Measurements from ENCODE around the gene MYOF.
"Not testable (repeated sequence)": the region's sequence is repeated elsewhere in the genome, so short reads cannot be mapped to it uniquely, and the experiment has no call there.

Gene MYOF

DNA sequence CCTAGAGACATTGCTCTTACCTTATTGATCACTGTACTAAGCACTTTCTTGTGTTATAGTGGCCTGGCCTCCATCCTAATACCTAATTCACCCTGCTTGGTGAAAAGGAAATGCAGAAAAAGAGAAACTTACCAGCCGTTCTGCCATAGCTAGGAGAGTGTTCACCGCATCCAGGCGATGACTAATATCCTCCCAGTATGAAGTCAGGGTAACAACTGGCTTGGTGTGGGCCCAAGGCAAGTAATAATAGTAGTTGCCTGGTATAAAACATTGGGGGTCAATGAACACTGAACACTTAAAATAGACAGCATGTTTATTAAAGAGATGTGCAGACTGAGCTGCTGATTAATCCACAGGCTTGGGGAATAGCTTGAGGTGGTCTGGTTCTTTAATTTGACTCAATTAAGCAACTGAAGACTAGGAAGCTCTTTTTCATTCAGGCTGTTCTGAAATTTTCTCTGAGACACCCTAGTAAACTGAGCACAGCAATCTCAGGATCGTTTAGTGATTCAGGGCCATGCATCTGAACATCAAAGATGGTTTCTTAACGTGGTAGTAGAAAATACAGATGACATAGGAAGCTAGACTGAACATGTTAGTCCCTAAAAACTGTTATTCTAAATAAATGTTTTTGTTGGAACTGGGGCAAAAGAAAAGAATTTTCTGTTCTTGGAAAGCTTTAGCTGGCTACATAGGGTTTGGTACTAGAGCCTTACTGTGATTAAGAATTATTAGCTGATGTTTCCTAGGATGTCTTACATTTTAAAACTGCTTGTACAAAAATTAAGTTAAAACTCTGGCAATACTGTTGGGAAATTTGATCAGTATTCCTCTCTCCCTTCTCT lies 102.2 kb downstream of the MYOF start:
- DNase-seq = no peak

DNA sequence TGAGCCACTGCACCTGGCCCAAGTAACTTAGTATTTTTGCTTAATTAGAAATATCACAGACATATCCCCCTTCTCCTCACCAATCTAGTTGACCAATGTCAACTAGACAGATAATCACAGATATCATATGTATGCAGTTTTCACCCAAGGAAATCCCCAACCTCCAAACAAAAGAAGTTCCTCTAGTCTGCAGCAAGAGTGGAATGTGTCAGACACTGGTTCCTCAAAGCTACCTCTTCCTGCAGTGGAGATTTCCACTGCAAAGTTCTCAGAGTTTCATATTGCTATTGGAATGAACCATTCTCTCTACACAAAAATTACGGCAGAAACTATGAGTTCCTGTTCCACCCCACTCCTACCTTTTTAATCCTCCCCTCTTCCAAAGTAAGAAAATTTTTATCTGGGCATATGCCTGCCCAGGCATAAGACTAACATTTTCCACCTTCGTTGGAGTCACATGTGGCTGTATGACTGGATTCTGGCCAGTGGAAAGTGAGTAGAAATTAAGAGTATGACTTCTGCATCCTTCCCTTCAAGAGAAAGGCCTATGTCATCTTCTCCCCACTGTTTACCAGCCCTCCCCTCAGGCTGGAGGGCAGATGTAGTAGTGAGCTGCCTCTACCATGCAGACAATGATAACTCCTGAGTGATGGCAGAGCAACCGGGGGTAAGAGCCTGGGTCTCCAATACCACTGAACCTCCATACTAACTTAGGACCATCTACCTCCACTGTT lies 103.0 kb downstream of the MYOF start:
- no peak for DNase-seq

DNA sequence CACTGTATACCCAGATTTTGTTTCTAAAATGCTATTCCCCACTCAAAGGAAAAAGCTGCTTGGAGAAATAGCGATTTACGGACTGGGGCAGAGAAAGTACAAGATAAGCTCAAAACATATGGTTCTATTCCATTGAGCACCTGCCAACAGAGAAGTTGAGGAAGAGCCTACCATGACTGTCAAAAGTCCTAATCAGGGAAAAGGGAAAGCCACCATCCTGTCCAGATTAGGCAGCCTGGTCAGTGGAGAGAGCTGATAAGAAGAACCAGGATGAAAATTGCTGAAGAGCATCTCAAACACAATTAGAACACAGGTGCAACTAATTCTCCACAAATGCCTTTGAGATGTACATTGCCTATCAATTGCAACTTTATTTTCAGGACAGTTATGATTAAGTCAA lies 104.1 kb downstream of the MYOF start:
- no peak for DNase-seq

DNA sequence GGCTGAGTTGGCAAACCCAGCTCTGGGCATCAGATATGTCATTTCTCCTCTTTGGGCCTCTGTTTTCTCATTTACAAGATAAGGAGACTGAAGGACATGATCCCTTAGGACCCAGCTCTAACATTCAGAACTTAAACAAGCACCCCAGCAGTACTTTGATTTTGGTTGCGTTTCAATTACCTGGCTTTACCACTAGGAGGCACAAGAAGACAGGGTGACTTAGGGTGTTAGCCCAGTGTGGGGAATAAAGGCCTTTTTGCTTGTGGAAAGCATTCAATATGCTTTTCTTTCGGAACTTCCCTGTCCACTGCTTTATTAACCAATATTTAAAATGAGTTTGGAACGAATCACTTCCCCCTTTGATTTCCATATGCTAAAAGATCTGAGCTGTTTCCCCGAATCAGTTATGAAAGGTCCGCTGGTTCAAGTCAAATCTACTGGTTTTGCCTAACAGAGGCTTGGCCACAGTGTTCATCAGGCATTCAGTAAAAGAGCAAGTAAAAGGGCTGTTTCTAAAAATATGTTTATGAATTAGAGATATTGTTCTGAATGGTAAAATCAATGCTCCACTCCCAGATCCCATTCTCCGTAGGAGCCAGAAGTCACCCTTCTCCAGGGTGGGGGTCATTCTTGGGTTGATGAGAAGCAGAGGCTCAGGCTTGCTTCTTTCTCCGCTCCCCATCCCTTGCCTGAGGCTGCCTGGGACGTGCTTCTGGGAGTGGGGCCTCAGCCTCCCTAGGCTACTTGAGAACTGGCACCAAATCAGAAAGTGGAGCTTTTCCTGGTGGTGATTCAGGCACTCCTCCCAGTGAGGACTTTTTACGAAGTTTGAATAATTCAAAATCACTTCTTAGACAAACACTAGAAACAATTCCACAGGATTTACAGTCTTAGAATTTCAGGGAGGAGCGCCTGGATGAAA lies 105.5 kb downstream of the MYOF start:
- DNase-seq = no peak

DNA sequence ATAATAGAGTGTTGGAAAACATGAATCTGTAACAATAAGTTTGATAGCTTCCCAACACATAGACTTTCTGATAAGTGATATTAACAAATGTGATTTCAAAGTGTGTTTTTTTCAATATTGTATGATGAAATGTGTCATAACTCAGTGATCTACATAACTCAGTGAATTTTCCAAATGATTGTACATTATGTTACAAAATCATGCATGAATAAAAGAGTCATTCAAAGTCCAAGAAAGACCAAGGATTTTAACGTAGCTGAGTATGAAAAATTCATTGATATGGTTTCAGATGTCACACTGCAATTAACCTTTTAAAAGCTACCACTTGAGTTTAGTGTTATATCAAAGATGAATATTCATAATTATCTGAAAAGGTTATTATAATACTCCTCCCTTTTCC lies 111.2 kb downstream of the MYOF start:
- DNase-seq = no peak

DNA sequence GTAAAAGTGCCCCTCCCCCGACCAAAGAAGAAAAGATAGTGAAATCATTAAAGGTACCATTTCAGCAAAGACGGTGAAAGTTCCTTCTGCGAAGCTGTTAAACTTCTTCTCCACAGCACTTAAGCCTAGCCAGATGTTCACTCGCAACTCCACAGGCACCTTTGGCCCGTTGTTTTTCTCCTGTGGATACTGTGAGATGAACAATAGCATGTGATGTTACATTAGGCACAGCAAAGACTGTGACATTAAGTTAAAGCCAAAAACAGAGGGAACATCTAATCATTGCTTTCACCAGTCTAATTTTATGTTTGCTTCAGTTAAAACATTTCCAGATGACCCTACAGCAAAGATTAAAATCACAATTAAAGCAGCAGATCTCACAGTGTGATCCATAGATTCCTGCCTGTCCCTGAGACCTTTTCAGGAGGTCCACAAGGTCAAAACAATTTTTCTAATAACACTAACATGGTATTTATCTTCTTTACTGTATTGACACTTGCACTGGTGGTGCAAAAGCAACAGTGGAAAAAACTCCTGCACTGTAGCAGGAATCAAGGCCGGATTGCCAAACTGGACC lies 112.5 kb downstream of the MYOF start:
- DNase-seq = no peak

DNA sequence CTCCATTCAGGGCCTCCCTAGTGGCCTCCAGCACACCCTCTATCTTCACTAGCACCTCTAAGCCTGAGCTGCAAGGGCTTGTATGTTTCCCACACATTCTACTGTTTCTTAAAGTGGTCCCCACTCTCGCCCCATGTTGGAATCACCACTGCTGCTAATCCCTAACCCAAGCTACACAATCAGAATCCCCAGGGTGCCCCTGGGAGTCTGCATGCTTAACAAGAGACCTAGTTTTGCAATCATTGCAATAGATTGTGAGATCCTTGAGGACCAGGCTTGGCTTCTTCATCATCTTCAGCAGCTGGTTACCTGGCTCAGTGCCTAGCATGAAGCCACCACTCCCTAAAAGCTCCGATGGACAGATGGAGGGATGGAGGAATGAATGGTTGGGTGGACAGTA lies 113.9 kb downstream of the MYOF start:
- DNase-seq = no peak

DNA sequence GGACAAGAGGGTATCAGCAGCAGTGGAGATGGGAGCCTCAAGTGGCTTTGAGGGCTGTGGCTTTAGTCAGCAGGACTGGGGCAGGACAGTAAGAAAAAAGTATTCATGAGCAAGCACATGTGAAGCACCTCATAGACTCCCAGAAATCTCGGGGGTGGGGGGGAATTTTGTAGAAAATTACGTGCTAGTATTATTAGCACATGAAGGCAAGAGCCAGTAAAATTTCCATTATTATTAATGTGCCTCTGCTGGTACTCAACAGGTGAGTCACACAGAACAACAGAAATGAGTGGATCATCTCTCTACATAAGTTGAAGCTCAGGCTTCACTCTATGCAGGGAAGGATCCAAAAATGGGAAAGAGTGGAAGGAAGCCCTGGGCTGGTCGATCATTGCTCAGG lies 114.5 kb downstream of the MYOF start:
- DNase-seq = no peak

DNA sequence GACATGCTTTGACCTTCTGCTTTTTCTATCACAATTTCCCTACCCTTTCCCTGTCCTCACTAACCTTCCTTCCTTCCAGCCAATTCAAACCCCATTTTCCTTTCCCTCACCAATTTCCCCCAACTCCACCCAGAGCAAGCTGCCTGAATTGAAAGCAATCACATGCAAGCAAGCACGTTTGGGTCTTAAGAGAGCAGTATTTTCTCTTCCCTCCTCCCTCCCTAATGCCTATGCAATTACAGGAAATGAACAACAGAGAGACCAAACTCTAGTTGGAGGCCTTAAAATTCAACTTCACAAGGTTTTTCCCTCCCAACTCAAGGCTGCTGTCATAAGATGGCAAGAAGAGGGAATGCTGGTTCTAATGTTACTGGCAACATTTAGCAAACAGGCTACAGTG lies 117.2 kb downstream of the MYOF start:
- DNase-seq = no peak

DNA sequence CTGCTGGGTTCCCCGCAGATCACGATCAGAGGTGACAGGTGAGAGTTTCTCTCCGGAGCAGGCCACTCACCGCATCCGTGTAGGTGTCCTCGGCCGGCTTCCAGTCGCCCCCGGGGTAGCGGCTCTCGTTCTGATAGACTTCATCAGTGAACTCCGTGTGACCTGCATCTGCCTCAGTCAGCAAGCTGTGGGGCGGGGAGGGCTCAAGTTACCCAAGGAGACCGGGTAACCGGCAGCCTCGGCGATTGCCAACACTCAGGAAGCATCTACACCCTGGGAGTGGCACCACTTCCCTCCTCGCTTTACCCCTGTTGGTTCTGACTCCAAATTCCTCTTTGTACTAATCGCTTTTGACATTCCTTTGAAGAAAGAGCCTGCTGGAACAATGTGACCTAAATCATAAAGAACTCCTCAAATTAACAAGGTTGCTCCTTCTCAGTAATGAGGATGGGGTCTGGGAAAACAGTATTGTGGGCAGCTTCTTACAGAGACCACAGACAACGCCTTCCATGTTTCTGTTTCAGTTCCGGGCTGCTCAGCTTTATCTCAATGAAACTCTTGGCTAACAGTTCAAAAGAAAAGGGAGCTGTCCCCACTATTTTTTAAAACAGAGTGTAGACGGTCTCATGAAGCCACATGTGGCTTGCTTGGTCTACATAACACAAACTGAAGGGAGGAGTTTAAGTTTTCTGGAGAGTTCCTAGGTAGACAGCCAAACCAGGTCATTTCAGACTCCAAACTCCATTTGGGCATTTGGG lies 118.1 kb downstream of the MYOF start:
- no peak for DNase-seq

DNA sequence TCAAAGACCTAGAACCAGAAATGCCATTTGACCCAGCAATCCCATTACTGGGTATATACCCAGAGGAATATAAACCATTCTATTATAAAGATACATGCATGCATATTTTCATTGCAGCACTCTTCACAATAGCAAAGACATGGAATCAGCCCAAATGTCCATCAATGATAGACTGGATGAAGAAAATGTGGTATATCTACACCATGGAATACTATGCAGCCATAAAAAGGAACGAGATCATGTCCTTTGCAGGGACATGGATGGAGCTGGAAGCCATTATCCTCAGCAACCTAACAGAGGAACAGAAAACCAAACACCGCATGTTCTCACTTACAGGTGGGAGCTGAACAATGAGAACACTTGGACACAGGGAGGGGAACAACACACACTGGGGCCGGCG lies 123.7 kb downstream of the MYOF start:
- DNase-seq = not testable (repeated sequence)

DNA sequence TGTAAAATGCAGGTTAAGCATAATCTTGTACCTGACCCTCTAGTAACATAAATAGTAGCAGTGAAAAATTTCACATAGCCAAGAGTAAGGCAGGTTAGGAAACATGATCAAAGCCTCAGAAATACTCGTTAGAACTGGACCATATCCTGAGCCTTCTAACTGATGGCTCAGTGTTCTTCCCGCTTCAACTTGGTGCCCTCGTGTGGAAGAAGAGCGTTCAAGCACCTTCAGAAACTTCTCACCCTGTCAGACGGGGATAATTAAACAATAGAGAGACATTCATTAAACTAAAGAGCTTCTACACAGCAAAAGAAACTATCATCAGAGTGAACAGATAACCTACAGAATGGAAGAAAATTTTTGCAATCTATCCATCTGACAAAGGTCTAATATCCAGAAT lies 124.5 kb downstream of the MYOF start:
- no peak for DNase-seq

DNA sequence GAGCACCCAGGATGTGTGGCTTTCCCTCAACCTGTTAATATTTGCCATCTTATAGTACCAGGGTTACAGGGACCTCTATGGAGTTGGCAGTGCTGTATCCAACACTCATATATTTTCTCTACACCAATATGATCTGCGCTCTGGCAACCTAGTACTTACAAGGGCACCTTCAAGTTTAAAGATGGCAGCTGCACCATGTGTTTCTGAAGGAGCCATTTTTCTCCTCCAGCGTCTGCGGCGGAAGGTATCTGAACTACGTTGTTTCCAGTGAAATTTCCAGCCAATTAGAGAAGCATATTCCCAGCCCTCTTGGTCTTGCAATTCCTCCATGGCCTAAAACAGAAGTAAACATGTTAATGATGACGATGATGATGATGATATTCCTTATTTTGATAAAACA lies 125.6 kb downstream of the MYOF start:
- DNase-seq = no peak

DNA sequence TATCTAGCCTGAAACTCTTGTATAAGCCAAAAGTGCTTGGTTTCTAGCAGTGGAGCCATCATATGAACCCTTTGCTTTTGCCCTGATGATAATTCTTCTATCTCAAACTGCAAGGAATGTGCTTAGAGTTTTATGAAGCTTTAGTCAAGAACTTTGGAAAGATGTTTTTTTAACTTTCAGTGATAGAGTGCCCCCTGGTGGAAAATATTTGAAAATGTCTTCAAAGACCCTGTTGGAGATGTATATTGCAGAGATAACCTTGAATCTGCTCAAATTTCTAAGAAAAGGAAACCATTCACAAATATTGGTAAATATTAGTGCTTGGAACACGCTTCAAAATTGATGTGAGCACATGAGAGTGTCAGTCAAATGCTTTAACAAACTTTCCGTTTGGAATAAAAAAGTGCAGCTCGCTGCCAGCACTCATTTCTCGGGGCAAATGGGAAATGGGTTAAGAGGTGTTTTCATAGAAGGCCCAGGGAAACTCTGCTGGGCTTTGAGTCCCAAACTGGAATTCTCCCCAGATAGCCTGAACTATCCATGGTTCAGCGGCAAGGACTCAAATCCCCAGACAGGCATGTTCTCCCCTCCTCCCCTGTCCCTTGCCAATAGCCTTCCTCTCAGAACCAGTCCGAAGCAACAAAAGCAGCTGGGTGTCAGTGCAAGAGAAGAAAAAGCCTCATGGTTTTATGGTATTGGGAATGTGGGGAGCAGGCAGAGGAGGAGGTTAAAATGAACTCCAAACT lies 129.3 kb downstream of the MYOF start:
- no peak for DNase-seq

DNA sequence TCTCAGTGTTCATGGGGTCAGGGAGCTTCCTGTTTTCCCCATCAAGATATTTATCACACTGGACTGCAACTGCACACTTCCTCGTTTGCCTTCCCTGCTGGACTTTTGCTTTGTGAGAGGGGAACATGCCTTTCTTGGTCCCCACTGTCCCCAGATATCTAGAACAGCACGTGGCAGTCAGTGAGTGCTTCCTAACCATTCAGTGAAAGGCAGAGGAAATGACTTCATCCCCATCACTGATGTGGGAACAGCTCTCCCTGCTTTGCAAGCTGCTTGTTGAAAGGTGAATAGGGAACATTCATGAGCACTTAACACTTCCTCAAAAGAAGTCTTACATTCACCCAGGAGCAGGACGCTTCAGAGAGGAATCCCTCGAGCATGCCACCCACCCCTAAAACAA lies 135.4 kb downstream of the MYOF start:
- DNase-seq = no peak

DNA sequence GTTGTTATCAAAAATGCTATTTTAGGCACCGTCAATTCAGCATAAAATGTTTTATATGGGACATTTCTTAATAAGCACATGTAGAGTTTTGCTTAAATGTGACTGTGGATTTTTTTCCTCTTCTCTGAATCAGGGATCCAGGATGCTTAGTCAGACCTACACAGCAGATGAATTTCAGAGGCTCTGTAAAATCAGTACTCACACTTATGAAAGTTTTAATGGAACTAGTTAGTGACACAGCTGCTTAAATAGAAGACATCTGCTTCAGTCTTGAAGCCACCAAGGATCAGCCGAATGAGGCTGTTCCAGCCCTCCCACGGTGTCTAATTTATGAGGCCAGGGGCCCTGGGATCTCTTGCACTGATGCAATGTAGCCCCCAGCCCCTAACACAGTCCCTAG lies 136.0 kb downstream of the MYOF start:
- DNase-seq = no peak

DNA sequence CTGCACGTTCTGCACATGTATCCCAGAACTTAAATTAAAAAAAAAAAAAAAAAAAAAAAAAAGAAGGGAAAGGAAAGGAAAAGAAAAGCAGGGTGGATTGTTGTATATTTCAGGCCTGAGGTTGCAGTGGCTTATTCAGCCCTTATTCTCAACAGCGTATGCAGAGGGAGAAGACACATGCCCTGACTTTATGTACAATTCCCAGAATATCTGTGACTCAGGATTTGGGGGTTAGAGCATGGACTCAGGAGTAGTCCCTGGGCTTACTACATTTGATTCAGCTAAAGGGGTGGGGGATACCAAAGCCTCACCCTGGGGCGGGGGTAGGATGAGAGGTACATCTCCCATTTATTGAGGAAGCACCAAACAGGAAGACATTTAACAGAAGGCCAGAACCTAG lies 137.4 kb downstream of the MYOF start:
- DNase-seq = no peak

DNA sequence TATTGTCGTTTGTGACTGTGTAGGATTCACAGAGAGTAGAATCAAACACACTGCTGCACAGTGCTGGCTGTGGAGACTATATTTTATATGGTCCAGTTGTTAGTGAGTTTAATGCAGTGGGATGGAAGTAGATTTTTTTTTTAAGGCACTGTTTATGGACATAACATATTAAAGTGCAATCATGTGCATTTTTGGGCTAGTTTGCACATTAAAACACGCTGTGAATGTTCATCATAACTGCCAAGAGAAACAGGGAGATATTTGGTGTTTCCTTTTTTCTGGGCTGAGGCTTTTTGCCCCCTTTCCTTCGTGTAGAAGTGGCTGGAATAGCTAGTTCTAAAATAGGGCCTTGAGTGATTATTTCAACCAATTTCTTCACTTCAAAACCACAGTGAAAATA lies 139.2 kb downstream of the MYOF start:
- no peak for DNase-seq

DNA sequence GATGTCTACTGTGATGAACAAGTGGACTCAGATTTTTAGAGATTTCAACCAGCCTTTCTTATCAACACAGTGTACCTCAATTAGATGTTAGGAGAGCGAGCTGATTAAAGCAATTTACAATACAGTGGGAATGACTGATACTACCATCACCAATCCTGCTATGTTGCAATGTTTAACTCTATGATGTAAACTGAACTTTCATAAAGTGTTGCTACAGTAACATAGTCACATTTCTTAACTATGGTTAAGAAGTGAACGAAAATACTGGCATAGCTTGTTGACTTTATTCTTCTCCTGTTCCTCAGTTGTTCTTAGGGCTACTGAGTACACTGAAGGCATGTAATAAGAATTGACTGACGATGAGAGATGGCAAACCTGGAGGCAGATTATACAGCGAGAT lies 139.8 kb downstream of the MYOF start:
- no peak for DNase-seq

DNA sequence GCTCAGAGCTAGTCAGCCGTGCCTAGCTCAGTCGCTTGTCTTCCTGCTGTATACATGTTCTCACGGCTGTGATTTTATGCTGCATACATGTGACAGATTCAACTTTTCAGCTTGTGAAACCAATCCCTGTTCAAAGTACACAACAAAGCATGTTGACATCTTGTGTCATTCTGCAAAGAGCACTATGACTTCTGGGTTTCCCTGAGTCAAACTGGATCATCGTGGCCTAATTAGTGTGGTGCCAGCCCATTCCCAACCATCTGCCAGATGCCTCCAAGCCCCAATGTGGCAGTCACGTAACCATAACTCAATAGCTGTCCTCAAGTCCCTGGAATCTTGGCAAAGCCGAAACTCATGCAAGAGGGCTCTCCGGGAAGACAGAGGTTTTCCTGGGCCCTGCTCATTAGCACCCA lies 144.8 kb downstream of the MYOF start:
- no peak for DNase-seq

DNA sequence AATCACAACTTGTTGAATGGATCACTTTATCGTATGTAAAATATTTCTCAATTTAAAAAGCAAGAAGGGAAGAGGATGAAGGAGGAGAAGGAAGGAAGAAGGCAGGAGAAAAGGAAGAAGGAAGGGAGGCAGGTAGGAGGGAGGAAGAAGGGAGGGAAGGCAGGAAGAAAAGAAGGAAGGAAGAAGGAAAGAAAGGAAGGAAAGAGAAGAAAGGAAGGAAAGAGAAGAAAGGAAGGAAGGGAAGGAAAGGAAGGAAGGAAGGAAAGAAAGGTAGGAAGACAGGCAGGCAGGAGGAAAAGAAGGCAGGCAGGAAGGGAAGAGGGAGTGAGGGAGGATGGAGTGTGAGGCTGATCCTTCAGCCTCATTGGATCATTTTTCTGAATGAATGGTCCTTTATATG lies 145.5 kb downstream of the MYOF start:
- DNase-seq = no peak

DNA sequence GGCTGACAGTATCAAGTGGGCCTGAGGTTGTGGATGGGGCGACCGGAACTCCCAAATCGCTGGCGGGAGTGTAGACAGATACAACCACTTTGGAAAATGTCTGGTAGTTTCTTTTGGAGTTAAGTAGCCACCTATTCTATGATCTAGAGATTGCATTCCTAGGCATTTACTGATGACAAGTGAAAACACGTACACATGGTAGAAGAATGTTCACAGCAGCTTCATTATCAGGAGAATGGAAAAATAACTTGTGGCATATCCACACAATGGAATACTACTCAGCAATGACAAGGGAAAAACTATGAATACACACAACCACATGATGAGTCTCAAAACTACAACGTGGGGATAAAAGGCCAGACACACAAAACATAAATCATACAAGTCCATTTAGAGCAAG lies 146.0 kb downstream of the MYOF start:
- no peak for DNase-seq

All from NCI-H187 treated with DMSO at 0.1 percent for 48 hours (cell line).